Globus pallidus (tissue), 1 donor: ENCODE results near the gene PCSK6.
"Not testable (repeated sequence)": the region's sequence is repeated elsewhere in the genome, so short reads cannot be mapped to it uniquely, and the experiment has no call there.

Experiments
- DNase-seq: peaks from one replicate; pipeline ENCODE4 v3.0.0-alpha.2; 2015; ENCODE audit warnings: low spot score

Gene PCSK6

DNA sequence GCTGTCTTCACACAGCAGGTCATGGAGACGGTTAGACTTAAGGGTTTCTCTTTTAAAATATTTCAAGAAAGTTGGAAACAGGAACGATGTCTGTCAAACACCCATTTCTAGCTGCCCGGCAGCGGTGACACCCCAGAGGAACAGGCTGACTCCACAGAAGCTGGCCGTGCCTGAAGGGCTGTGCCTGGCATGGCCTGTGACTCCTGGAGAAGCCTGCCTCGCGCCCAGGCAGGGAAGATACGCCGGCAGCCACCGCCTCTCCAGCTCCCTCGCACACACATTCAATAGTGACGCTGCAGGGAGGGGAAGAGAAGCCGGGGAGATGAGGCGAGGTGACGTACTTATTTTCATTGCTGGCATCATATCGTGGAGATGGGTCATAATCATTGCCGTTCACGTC is 59.9 kb downstream of the PCSK6 start:
- no peak for DNase-seq

DNA sequence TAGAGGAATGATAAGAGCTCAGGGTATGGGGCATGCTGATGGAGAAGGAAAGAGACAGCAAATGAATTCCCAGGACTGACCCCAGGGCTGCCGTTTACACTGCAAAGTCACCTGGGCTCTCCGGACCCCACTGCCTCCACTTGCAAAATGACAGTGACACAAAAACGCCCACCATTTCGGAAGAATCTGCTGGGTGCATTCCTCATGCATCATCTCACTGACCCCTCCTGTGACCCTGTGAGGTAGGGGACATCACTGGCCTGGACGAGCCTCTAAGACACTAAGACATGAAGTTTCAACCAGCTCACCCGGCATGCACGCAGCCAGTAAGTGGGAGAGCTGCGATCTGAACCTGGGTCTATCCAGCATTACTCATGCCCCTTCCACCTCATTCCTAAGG is 60.3 kb downstream of the PCSK6 start:
- DNase-seq = no peak

GRCh38 chr15:101428758-101429157 is 60.7 kb downstream of the PCSK6 start:
- no peak for DNase-seq

GRCh38 chr15:101427606-101428487 is 61.7 kb downstream of the PCSK6 start:
- DNase-seq = no peak

DNA sequence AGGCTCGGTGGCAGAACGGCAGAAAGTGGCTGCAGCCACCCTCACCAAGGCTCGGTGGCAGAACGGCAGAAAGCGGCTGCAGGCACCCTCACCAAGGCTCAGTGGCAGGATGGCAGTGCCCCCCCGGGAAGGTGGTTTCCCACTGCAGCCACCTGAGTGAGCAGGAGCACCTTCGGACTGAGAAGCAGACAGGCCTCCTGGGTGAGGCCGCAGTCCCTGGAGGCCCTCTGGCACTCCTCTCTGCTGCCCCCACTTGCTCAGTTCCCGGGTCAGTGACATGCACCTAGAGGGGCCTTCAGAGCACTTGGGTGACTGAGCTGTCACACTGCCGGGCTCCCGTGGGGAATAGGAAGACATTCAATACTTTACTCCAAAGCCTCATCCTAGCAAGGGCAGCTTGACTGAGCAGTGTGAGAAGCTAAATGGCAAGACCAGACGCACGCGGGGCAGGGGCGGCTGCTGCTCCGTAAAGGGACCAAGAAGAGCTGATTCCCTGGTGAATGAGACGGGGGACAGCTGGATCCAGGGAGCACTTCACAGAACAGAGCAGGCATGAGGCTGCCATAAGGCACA is 62.7 kb downstream of the PCSK6 start:
- DNase-seq = no peak

DNA sequence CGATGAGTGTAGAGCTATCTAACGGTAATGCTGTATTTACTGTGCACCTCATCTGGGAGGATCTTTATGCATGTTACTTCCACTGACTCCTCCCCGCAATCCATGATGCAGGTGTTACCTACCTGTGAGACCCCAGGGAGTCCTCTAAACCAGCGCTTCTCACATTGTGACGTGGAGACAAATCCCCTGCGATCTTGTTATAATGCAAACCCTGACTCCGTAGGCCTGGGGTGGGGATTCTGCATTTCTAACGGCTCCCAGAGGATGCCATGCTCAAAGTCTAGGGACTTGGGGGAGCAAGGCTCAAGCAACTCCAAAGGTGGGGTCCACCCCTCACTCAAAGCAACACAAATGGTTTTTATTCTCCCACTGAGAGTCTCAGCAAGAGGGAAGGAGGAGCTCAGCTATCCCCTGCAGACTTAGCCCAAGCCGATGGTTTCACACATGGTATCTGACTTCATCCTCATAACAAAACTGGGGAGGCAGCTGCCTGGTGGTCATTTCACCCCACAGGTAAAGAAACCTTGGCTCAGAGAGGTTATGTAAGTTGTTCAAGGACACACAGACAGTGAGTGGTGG is 63.6 kb downstream of the PCSK6 start:
- DNase-seq = no peak

GRCh38 chr15:101424984-101425383 is 64.5 kb downstream of the PCSK6 start:
- no peak for DNase-seq

GRCh38 chr15:101420232-101420631 is 69.3 kb downstream of the PCSK6 start:
- DNase-seq = no peak

DNA sequence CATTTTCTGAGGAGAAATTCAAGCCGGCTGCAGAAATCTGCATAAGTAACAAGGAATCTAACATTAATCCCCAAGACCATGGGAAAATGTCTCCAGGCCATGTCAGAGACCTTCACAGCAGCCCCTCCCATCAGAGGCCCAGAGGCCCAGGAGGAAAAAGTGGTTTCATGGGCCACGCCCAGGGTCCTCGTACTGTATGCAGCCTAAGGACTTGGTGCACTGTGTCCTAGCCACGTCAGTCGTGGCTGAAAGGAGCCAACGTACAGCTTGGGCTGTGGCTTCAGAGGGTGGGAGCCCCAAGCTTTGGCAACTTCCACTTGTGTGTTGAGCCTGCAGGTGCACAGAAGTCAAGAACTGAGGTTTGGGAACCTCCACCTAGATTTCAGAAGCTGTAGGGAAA is 73.0 kb downstream of the PCSK6 start:
- not testable (repeated sequence) for DNase-seq

- no peak for DNase-seq
Observed at GRCh38 chr15:101413239-101413638, 76.3 kb downstream of the PCSK6 start.

GRCh38 chr15:101411581-101411980 is 77.9 kb downstream of the PCSK6 start:
- DNase-seq = no peak

DNA sequence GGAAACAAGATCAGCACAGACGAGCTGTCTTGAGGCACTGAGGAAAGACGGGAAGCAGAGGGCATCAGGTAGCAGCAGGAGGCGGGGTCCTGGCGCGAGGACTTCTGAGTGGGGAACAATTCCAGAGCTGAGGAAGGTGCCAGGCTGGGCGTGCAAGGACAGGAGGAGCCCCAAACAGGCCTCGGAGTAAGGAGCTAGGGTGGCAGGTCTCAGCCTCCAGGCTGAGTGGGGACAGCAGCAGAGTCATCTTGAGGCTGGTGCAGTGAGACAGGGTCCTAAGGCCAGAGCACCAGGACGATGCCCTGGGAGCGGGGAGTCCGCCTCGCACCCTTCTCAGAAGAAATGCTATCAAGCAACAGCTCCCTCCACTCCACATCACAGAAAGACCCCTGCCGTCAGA is 78.4 kb downstream of the PCSK6 start:
- DNase-seq = no peak

DNA sequence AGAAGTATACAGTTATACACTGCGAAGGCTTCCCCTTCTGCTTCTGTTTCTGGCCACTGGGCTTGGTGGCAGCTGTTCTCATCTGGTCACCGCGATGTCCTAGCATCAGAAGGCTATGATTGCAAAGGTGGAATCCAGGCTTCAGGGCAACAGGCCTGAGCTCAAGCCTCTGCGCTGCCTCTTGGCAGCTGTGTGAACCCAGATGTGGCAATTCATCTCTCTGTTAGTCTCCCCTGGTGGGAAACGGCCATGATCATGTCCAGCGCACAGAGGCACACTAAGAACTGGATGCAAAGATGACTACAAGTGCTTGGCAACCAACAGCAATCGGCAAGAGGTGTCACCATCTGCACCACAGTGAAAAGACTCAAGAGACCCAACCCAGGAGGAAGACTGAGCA is 78.9 kb downstream of the PCSK6 start:
- no peak for DNase-seq

GRCh38 chr15:101409621-101410020 is 79.9 kb downstream of the PCSK6 start:
- no peak for DNase-seq

DNA sequence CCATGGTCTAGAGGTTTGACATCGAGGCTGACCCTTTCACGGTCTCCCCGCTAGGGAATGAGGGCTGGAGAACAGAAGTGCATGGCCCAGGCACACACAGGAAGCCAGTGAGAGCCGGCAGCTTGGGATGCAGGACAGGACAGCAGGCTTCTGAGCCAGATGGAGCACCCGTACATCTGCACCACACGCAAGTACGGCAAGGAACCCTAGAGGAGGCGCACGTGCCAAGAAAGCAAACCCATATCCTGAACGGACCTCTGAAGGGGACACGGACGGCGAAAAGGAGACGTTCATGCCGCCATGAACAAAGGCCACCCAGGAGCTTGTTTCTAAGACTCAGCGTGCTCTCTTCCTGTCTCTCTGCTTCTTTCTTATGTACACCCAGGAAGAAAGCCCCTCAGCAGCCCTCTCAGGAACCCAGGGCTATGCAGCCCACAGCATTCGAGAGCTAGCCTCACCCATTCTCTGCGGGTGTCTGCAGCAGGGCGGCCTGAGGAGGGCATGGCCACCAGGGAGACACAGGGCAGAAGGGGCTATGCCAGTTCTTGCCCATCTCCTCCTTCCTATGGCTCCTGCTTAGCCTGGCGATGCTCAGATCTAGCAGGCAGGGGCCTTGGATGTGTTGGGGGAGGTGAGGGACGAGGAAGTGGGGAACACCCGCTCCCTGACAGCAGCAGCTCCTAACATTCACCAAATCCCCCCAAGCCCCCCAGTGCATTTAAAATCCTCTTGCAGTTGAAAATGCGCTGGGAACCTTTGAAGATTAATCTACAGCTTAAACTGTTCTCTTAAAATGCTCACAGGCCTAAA is 81.3 kb downstream of the PCSK6 start:
- DNase-seq = no peak

GRCh38 chr15:101407439-101407838 is 82.1 kb downstream of the PCSK6 start:
- no peak for DNase-seq

DNA sequence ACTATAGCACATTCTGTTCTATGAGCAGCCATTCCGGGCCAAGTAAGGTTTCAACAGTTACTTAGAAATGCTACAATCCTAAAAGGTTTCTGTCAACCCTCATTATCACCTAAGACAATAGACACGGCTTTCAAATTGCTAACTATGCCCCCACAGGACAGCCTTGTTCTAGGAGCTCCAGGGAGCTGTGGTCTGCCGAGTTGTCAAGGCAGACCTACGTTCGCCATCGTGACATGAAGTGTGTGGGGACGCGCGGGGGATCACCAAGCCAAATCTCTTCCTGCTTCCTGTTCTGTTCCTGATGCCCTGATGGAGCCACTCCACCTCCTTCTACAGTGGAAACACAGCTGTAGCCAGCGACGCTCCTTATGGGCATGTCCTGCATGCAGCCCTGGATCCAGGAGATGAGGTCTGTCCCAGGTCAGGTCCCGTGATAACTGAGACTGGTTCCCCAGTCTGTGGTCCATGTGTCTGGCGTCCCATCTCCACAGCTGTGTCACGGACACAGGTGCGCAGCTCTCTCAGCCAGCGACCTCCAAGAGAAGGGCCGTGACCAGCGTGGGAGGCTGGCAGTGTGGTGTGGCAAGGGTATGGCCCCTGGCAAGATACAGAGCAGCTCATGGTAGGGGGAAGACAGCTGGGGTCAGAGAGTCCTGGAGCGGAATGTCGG is 82.8 kb downstream of the PCSK6 start:
- no peak for DNase-seq

DNA sequence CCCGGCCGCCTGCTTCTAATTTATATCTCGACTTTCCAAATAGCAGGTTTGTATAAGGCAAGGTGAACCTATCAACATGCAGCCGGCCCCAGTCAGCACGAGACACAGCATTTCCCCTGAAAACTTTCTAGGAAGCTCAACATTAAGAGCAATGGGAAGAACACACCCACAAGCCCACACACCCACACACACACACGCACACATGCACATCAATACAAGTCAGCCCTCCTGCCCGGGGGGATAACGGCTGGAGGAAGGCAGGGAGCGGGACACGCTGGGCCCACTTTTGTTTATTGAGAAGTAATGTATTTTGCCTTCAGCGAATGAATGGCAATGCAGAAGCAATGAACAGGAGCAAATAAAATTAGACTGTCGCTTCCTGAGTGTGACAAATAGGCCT is 83.5 kb downstream of the PCSK6 start:
- DNase-seq = no peak

DNA sequence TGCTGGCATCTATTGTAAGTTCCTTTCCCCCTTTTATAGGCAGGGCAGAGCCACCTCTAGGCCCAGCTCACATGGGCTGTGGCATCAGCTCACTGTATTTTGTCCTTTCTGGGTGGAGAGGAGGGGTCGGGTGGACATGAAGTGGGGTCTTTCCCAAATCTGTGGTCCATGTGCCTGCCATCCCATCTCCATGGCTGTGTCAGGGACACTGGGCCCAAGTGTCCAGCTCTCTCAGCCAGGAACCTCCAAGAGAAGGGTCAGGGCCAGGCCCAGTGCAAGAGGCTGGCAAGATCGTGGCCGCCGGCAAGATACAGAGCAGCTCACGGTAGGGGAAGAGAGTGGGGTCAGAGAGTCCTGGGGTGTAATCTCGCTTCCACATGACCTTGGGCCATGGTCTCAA is 85.3 kb downstream of the PCSK6 start:
- DNase-seq = no peak

DNA sequence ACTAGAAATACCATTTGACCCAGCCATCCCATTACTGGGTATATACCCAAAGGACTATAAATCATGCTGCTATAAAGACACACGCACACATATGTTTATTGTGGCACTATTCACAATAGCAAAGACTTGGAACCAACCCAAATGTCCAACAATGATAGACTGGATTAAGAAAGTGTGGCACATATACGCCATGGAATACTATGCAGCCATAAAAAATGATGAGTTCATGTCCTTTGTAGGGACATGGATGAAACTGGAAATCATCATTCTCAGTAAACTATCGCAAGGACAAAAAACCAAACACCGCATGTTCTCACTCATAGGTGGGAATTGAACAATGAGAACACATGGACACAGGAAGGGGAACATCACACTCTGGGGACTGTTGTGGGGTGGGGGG is 86.6 kb downstream of the PCSK6 start:
- not testable (repeated sequence) for DNase-seq

- DNase-seq = no peak
Observed at GRCh38 chr15:101401286-101401685, 88.2 kb downstream of the PCSK6 start.

GRCh38 chr15:101399431-101399830 is 90.1 kb downstream of the PCSK6 start:
- DNase-seq = no peak
